Tibial nerve (tissue), 4 donors: ENCODE measurements around the gene OR10C1.

Source experiments
- EP300 ChIP-seq, 2 donors: sonication (generic); formaldehyde crosslinking; IDR thresholded peaks; one replicate each; pipeline ENCODE4 v1.6.1; 2017; ENCODE audit warnings: antibody characterized with exemption in 2 of 2, mild to moderate bottlenecking in 1 of 2
- TF ChIP-seq, protein P1 (sequence below), 5 experiments: fragments of 200-600 bp in 3 of 5; fragments of 450-650 bp in 2 of 5; sonication (generic) in 3 of 5; IDR thresholded peaks; one replicate each; pipeline ENCODE4 v1.5.1; 2016 to 2019; ENCODE audit warnings: antibody characterized with exemption in 5 of 5, mild to moderate bottlenecking in 3 of 5, moderate library complexity in 2 of 5

DNA sequence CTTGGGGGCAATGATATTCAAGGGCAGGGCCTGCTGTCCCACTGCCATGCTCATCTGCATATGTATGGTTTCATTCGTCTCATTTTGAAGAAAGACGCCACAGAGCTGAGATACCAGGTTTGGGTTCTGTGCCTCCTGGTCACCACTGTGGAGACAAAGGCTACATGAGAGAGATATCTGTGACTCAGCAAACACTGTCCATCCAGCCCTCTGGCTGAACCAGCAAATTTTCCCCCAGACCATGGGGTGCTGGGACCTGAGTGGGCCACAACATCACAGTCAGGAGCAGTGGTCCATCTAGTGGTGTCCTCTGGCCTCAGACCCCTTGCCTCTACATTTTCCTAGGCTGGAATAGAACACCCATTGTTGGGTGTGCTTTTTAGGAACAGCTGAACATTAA is 48.6 kb downstream of the OR10C1 start, which contains the start of gene MAS1L:
- TF ChIP-seq, protein P1, sequence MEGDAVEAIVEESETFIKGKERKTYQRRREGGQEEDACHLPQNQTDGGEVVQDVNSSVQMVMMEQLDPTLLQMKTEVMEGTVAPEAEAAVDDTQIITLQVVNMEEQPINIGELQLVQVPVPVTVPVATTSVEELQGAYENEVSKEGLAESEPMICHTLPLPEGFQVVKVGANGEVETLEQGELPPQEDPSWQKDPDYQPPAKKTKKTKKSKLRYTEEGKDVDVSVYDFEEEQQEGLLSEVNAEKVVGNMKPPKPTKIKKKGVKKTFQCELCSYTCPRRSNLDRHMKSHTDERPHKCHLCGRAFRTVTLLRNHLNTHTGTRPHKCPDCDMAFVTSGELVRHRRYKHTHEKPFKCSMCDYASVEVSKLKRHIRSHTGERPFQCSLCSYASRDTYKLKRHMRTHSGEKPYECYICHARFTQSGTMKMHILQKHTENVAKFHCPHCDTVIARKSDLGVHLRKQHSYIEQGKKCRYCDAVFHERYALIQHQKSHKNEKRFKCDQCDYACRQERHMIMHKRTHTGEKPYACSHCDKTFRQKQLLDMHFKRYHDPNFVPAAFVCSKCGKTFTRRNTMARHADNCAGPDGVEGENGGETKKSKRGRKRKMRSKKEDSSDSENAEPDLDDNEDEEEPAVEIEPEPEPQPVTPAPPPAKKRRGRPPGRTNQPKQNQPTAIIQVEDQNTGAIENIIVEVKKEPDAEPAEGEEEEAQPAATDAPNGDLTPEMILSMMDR (IDR thresholded peaks at IDR 0.05), result no peak
- TF ChIP-seq EP300 (IDR thresholded peaks at IDR 0.05), result no peak
